Left forelimb (tissue), 1 donor: ENCODE results near the gene TMEM186.
"Not testable (repeated sequence)": the region's sequence is repeated elsewhere in the genome, so short reads cannot be mapped to it uniquely, and the experiment has no call there.

Experiments used
- DNase-seq: peaks from one replicate; pipeline ENCODE4 v3.0.0-alpha.2; 2018; ENCODE audit warnings: low spot score

Gene TMEM186

DNA sequence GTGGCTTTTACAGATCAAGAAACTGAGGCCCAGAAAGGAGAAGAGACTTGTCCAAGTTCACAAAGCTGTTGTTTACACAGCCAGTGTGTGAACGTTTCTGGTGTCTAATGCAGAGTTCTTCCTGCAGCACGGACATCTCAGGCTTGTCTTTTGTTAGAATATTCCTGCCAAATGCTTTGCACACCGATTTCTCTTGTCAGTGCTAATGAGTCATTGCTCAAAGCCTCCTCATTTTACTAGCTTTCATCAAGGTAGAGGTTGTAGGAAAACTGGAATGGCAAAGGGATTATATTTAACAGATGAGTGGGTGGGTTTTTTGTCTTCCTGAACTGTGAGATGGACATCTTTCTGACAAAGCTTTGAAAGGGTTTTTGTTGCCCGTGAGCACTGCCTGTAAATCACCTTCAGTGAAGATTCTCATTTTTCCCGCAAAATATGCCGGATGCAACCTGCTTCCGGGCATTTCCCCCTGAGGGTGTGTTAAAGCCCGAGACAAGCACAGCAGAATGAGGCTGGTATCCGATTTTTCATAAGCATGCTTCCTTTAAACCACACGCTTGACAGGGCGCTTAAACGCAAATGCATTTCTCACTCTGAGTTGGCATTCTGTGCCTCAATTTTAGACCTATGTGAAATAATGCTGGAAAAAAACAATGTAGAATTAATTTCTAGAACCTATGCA, 14.9 kb upstream of the TMEM186 start:
- no peak for DNase-seq

DNA sequence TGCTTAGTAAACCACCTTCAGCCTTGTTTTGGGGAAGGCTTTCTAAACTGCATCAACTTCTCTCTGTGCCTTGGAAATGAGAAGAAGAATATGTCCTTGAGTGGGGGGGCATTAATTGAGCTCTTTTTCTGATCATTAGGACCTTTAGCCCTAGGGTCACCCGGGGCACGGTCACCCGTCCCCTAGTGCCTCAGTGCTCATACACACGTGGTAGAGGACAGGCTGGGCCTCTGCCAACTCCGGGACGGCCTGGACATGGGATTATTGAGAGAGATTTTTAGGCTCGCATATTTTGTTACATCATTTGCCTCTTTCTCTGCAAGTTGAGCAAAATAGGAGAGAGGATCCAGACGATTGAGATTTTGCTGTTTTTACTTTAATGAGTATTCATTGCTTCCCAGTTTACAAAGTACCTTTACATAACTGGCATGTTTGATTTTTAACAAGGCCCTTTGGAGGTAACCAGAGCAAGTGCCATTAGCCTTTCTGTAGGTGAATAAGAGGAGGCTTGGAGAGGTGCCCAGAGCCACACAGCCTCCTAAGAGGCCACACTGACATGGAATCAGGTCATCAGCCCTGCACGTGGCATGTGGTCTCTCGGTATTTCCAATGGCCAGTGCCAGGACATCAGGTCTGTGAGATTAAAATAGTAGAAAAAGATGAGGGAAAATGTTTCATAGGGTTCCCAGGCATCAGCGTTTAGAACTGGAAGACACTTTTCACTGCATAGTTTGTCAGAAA, 11.3 kb upstream of the TMEM186 start:
- no peak for DNase-seq

DNA sequence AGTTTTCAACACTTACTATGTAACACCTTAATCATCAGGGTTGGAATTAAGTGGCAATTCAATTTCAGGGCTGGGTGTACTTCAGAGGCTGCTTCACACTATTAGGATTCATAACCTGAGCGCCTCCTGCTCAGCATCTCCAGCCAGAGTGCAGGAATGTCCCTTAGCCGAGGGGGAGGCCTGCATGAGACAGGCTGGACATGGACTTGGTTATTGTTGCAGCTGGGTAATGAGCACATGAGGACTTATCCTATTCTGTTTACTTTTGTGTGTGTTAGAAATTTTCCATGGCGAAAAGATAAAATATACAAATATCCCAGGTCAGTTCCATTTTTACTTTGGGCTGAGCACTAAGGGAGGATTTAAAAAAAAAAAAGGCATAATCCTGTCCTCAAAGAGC, 10.6 kb upstream of the TMEM186 start:
- DNase-seq: no peak

DNA sequence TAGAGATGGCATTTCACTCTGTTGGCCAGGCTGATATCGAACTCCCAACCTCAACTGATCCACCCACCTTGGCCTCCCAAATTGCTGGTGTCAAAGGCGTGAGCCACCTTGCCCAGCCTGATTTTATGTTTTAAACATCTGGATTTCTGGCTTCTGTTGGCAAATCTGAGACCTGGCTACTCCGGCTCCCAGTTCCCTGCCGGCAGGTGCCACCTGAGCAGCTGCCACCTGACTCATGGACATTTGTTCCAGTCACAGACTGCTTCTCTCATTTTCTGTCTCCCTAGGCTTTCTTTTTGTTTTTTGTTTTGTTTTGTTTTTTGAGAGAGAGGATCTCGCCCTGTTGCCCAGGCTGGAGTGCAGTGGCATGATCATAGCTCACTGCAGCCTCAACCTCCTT, 9.8 kb upstream of the TMEM186 start:
- no peak for DNase-seq

DNA sequence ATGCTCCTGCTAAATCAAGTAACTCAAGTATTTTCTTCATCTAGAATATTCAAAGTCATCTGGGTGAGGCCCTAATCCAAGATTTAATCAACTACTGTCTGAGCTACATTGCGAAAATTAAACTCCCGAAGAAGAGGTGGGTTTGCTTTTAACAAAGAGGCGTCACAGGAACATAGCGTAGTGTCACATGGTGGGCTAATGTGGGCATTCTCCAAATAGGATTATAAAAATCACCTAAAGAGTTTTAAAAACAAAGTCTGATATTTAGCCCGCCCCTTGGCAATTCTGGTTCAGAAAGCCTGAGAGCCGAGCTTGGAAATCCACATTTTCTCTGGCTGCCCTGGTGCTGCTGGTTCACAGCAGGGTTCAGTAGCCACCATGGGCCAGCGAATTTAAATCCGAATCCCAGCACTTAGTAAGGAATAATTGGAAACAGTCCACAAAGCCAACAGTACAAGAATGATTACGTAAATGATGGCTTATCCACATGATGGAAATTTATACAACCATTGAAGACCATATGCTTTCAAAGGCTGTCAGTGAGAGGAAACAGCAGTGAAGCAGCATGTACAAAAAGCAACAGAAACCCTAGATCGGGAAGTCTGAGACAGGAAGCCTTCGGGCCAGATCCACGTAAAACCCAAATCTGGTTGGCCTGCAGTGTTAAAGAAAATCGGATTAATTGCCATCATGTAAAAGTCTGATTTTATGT, 9.0 kb upstream of the TMEM186 start:
- no peak for DNase-seq

DNA sequence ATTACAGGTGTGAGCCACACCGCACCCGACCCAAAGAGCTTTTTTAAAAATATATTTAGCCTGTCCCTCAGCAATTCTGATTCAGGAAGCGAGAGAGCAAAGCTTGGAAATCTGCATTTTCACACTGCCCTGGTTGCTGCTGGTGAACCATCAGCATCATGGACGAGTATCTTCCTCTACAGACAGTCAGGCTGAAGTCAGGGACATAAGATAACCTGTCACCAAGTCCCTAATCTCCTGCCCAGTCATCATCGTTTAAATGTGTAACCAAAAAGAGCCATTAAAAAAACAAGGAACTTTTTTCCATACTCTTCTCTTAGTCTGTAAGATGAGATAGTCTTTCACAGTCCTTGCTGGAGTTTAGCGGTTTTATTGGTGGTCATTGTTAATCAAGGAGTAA, 6.9 kb upstream of the TMEM186 start:
- DNase-seq: no peak

DNA sequence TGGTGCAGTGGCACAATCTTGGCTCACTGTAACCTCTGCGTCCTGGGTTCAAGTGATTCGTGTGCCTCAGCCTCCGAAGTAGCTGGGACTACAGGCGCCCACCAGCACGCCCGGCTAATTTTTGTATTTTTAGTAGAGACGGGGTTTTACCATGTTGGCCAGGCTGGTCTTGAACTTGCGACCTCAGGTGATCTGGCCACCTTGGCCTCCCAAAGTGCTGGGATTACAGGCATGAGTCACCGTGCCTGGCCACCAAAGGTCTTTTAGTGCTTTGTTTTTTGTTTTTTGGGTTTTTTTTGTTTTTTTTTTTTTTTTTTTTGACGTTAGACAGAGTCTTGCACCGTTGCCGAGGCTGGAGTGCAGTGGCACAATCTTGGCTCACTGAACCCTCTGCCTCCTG, 6.3 kb upstream of the TMEM186 start:
- DNase-seq: not testable (repeated sequence)

DNA sequence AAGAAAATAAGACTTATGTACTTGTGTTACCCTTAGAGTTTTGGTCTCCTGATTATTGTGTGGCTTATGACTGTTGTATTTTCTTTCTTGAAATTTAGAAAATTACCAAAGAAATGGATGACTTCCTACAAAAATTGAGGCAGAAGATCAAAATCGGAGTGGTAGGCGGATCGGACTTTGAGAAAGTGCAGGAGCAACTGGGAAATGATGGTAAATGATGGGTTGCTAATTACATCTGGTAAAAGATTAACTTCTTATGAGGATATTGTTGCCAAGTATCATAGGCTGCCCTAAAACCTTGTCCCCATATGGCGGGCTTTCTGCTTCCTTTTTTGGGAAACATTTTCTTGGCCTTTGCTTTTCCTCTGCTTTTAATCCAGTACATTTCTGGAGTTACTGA, 4.3 kb upstream of the TMEM186 start:
- no peak for DNase-seq

DNA sequence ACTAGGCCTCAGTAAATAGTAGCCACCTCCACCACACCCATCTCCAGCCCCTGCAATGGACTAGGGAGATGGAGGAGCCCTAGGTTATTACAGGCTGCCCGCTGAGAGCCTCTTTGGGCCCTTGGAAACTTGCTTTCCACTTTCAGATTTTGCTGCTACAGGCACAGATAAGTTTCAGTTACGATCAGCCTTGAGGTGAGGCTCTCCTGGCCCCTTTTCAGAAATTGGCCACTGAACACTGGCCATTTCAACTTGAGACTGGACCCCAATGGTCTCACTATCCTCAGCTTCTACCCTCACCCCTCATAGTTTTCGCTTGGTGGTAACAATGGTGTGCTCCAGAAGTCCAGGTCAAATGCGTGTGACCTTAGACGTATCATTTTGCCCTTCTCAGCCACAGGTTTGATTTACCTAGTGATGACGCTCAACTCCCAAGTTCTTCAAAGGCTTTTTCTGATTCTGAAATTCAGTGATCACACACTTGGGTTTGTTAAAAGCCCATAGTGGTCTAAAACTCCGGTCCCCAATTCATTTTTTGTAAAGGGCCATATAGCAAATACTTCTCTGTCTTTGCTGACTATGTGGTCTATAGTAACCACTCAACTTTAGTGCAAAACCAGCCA, 1.2 kb upstream of the TMEM186 start:
- no peak for DNase-seq

DNA sequence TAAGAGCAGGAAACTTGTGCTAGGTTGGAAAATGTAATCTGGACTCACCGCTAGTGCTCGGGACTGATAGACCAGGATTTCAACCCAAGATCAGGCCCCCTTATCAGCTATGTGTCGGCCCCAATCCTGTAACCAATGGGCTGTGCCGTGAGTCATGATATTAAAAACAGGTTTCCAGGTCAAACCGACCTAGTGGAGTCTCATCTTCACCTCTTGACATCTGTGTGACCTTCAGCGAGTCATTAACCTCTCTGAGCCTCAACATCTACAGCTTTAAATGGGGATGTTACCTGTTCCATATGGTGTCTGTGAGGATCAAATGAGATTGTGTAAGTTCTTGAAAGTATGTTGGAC, 712 bp upstream of the TMEM186 start:
- DNase-seq: no peak

DNA sequence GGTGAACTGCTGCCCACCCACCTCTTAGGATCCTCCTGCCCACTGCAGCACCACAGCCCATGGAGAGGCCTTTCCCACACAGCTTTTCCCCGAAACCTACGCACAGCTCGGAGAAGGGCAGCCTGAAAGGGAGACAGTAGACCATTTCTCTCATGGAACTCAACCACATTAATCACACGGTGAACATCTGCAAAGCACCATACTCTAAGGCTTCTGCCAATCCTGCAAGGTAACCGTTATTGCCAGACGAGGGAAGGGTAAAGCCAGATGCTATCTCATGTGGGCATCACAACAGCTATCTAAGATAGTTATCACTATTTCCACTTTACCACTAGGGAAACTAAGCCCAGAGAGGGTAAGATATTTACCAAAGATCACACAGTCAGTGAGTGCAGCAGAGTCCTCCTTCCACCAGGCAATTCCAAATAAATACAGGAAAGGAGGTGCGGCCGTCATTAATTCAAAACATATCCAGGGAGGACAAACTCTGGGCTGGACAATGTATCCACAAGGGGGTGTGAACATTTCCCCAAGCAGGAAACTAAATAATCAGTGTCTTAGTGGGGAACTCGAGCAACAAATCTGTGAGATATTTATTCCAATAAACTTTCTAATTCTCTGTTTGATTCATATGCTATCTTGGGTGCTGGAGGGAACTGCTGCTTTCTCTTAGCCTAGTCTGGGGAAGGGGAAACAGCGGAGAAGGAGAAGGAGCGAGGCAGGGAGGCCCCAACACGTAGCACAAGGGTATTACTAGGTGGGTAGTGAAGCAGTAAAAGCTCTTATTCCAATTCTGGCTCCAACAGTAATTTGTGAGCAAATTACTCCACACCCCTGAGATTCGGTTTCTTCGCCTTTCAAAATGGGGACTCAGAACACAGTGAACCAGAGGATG, 723 bp downstream of the TMEM186 start:
- no peak for DNase-seq

DNA sequence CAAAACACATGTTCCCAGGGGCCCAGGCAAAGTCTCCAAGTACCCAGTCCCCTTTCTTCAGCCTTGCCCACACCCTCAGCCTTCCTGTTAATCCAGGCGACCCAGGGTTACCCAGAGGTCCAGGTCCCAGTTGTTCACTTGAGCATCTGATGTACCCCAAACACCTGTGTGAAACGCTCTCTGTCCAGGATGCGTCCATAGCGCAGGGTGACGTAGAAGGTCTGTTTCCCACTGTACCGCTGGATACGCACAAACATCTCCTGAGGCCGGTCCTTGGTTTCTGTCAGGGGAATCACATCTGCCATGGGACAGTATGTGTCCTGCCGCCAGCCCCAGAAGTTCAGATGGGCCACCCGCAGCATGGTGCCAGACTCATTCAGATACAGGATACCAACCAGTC, 1.6 kb downstream of the TMEM186 start:
- no peak for DNase-seq

DNA sequence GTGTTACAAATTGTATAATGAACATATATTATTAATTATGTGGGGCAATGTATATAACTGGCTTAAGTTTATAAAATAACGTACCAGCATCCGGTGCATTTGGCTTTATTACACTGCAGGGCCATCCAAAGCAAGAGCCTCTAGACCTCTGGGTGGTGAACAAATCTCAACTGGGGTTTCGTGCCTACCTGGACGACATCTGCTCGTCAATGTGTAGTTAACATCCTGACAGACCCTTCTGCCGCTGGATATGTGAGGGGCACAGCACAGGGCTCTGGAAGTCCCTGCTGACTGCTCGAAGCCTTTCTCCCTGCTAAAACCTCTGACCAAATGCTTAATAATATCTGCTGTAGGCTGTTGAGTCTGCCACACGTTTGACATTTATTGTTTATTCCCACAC, 2.3 kb downstream of the TMEM186 start:
- DNase-seq: no peak

DNA sequence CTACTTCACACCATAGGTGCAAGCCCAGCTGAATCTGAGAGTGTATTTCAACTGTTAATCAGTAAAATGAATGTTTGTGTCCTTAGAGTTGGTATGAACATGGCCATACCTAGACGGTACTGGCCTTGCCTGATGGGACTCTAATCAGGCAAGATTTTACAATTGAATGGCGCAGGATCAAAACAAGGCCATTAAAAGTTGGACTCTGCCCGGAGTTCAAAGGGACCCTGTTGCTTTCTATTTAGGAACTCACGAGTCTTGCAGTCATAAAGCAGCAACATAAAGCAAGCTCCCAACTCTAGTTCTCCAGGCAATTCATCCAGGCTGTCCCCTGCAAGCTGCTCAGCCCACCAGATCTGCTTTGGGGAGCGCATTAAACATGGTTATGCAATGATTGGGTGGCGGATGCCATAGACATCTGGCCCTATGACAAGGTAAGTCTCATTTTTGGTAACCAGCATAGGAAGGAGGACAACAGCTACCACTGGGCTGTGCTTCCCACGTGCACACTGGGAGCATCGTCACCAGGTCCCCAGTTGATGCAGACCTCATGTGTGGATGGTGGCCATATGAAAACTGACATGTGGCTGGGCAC, 8.8 kb downstream of the TMEM186 start:
- DNase-seq: no peak

DNA sequence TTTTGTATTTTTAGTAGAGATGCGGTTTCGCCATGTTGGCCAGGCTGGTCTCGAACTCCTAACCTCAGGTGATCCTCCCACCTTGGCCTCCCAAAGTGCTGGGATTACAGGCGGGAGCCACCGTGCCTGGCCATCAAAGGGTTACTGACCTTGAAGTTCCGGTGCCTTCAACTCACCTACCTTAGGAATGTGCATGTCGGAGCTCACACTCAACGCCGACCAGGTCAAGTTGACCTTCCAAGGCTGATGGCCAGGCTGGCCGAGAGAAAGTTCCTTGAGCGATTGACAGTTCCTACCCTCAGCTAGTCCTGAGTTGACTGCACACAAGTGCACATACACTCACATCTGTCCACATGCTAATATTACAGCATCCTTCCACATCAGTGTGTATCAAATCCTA, 11.1 kb downstream of the TMEM186 start:
- not testable (repeated sequence) for DNase-seq

DNA sequence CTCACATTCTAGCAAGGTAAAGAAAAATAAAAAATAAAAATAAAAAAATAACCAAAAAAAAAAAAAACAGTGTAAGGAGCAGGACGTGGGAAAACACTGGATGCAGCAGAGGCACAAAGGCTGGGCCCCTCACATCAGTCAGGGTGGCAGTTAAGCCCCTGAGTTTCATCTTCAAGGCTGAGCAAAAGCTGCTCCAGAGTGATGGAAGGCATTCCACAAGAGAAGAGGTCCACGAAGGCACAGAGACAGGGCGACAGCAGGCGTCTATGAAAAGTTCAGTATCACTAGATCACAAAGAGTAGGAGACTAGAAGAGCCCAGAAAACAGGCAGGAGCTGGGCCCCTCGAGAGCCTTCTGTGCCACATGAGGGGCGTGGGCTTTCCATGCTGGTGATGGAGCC, 12.0 kb downstream of the TMEM186 start:
- DNase-seq: no peak

DNA sequence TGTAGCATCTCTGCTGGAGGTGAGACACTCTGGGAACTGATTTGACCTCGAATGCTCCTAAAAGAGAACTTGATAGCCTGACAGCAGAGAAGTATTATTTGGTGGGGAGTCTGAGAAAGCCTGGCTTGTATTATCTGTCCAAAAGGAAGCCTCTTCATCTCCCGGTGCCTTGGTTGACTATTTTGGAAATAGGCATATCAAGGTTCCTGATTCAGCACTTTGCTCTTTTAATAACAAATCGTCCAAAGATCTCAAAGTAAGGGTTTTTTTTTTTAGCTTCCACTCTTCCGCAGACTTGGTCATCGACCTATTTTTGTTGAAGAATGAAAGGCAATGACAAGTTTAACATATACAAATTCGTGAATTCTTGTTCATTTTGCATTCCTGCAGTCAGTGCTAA, 14.8 kb downstream of the TMEM186 start:
- no peak for DNase-seq

DNA sequence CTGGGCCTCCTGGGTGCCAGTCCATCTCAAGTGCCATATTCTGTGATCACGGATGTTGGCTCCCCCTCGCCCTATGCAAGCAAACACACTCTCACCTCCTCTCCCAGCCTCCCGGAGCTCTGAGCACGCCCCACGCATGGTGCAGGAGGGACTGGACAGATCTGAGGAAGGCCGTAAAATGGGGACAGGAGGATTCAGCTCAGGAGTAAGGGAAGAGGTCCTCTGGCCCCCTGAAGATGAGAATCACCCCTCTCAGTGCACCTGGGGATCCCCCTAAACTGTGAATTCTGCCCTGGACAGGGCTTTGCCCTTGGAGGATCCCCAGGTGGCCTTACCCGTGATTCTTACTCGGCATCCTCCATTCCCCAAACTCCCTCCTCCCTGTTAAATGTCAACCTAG, 15.6 kb downstream of the TMEM186 start:
- DNase-seq: no peak

DNA sequence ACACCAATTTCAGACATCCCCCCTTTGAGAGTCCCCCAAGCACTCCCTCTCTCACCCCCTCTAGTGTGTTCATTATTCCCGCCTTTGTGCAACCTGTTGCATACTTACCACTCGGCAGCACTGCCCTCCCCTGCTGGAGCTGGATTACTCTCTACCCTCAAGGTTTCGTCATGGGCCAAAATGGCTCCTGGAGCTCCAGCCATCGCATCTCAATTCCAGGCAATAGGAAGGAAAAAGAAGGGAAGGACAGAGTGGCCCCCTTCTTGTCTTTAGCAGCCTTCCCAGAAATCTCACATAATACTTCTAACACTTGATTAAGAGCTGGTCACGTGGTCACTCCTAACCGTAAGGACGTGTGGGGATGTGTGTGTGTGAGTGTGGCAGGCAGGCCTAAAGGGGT, 20.2 kb downstream of the TMEM186 start:
- no peak for DNase-seq

DNA sequence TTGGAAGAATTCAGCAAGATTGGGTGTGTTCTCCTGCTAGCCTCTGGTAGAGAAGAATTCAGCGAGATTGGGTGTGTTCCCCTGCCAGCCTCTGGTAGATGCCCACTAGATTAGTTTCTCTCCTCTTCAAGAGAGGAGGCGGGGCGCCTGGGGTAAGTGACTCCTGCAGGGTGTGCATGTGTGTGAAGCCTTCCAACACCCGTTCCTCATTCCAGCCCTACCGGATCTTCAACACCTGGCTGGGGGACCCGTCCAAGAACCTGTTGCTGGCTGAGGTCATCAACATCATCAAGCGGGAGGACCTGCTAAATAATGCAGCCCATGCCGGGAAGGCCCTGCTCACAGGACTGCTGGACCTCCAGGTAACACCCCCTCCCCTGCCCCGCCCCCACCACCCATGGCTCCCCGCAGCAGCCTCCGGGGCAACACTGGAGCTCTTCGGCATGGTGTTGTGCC, 21.3 kb downstream of the TMEM186 start:
- no peak for DNase-seq

DNA sequence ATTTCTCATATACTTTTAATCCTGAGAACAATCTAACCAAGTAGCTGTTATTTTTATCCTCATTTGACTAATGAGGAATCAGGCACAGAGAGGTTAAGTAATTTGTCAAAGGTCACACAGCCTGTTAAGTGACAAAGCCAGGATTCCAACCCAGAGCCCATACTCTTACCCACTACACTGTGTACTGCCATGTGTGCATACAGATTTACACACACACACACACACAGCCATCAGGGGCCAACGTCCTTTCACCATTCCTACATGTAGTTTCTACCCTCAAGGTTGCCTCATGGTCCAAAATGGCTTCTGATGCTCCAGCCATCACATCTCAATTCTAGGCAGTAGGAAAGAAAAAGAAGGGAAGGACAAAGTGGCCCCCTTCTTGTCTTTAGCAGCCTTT, 22.1 kb downstream of the TMEM186 start:
- DNase-seq: no peak
